Muscle layer of duodenum (tissue), 2 donors: Measurements from ENCODE around the gene NEK11.
A peak's percentile ranks its signal among the peaks of the same experiment; 100 is the strongest.

Source experiments
- H3K27ac ChIP-seq: one replicate; pipeline ENCODE4 v1.7.0; 2013; ENCODE audit warnings: mild to moderate bottlenecking, low read length
- H3K27me3 ChIP-seq: one replicate; pipeline ENCODE4 v1.7.0; 2013; ENCODE audit warnings: low read depth, mild to moderate bottlenecking, control low read depth, low read length
- H3K36me3 ChIP-seq, 2 donors: one replicate each; pipeline ENCODE4 v1.7.0; 2013; ENCODE audit warnings: low read length in 2 of 2, control low read depth in 1 of 2, mild to moderate bottlenecking in 1 of 2; ENCODE audit not compliant: insufficient read depth in 2 of 2, control insufficient read depth in 1 of 2
- H3K4me1 ChIP-seq, 2 donors: one replicate each; pipeline ENCODE4 v1.7.0; 2013; ENCODE audit warnings: low read length in 2 of 2, mild to moderate bottlenecking in 2 of 2, control low read depth in 1 of 2, moderate library complexity in 1 of 2; ENCODE audit not compliant: insufficient read depth in 2 of 2, control insufficient read depth in 1 of 2
- H3K4me3 ChIP-seq, 2 donors: one replicate each; pipeline ENCODE4 v1.7.0; 2013; ENCODE audit warnings: low read length in 2 of 2, low read depth in 1 of 2, mild to moderate bottlenecking in 1 of 2
- H3K9me3 ChIP-seq, 2 donors: one replicate each; pipeline ENCODE4 v1.7.0; 2013; ENCODE audit warnings: low read length in 2 of 2, control low read depth in 1 of 2, mild to moderate bottlenecking in 1 of 2; ENCODE audit not compliant: control insufficient read depth in 1 of 2
- donor health status: healthy.

The NEK11 gene

GRCh38 chr3:131008326-131008725 is 18.4 kb upstream of the NEK11 start:
- peaks cover 19 to 46% of the 10 kb centered on the region in 2 donors for H3K36me3 ChIP-seq
- no peaks in the 10 kb centered on the region for H3K4me1 ChIP-seq

GRCh38 chr3:131009698-131010097 is 17.0 kb upstream of the NEK11 start:
- H3K4me1 ChIP-seq, result no peaks in the 10 kb centered on the region
- peaks cover 26 to 47% of the 10 kb centered on the region in 2 donors for H3K36me3 ChIP-seq
- H3K4me3 ChIP-seq, result no peak overlapping the region
- H3K27ac ChIP-seq, result no peak overlapping the region
- H3K9me3 ChIP-seq, result no peaks in the 10 kb centered on the region
- no peaks in the 10 kb centered on the region for H3K27me3 ChIP-seq

More at GRCh38 chr3:131008326-131008725, 18.4 kb upstream of the NEK11 start:
- Histone ChIP-seq H3K27me3 (no peaks in the 10 kb centered on the region), H3K9me3 (no peaks in the 10 kb centered on the region), H3K4me3 (no peak overlapping the region), H3K27ac (no peak overlapping the region)

GRCh38 chr3:131018970-131019369 is 7.7 kb upstream of the NEK11 start:
- peaks cover 32 to 37% of the 10 kb centered on the region in 2 donors for H3K36me3 ChIP-seq
- H3K9me3 ChIP-seq, result no peaks in the 10 kb centered on the region
- H3K27ac ChIP-seq, result no peak overlapping the region
- peaks cover 5 to 16% of the 10 kb centered on the region in 2 donors for H3K4me1 ChIP-seq
- no peak overlapping the region for H3K4me3 ChIP-seq
- no peaks in the 10 kb centered on the region for H3K27me3 ChIP-seq

GRCh38 chr3:131020122-131020693 is 6.5 kb upstream of the NEK11 start:
- Histone ChIP-seq H3K36me3 (peaks cover 21 to 28% of the 10 kb centered on the region in 2 donors), H3K4me3 (peak overlapping the region in 1 of 2 donors; percentile 7), H3K9me3 (no peaks in the 10 kb centered on the region), H3K27me3 (no peaks in the 10 kb centered on the region), H3K27ac (no peak overlapping the region), H3K4me1 (peaks cover 10 to 20% of the 10 kb centered on the region in 2 donors)

- H3K36me3 ChIP-seq, result peaks cover 0 to 4% of the 10 kb centered on the region in 2 donors
- H3K4me1 ChIP-seq, result peaks cover 17 to 34% of the 10 kb centered on the region in 2 donors
- H3K27me3 ChIP-seq, result no peaks in the 10 kb centered on the region
- H3K9me3 ChIP-seq, result no peaks in the 10 kb centered on the region
- no peak overlapping the region for H3K27ac ChIP-seq
- H3K4me3 ChIP-seq, result peak overlapping the region; percentile 89 to 93
Measured at GRCh38 chr3:131025539-131025938, 1.1 kb upstream of the NEK11 start.

GRCh38 chr3:131028844-131029243 is 2.2 kb downstream of the NEK11 start:
- no peak overlapping the region for H3K27ac ChIP-seq
- no peak overlapping the region for H3K4me3 ChIP-seq
- no peaks in the 10 kb centered on the region for H3K9me3 ChIP-seq
- H3K27me3 ChIP-seq, result no peaks in the 10 kb centered on the region
- peaks cover 0 to 9% of the 10 kb centered on the region in 2 donors for H3K36me3 ChIP-seq
- peaks cover 17 to 19% of the 10 kb centered on the region in 2 donors for H3K4me1 ChIP-seq

- H3K4me3 ChIP-seq, result no peak overlapping the region
- H3K36me3 ChIP-seq, result peaks cover 0 to 6% of the 10 kb centered on the region in 2 donors
- peaks cover 5 to 6% of the 10 kb centered on the region in 2 donors for H3K4me1 ChIP-seq
- H3K27me3 ChIP-seq, result no peaks in the 10 kb centered on the region
- H3K27ac ChIP-seq, result no peak overlapping the region
- H3K9me3 ChIP-seq, result no peaks in the 10 kb centered on the region
Measured at GRCh38 chr3:131031660-131032059, 5.0 kb downstream of the NEK11 start.

- Histone ChIP-seq H3K4me3 (no peak overlapping the region), H3K9me3 (no peaks in the 10 kb centered on the region), H3K27me3 (no peaks in the 10 kb centered on the region), H3K36me3 (peaks cover 0 to 6% of the 10 kb centered on the region in 2 donors), H3K27ac (no peak overlapping the region), H3K4me1 (no peaks in the 10 kb centered on the region)
Measured at GRCh38 chr3:131033480-131034080, 6.9 kb downstream of the NEK11 start.

- Histone ChIP-seq H3K27ac (no peak overlapping the region), H3K4me1 (no peaks in the 10 kb centered on the region), H3K4me3 (no peak overlapping the region), H3K27me3 (no peaks in the 10 kb centered on the region), H3K9me3 (no peaks in the 10 kb centered on the region), H3K36me3 (no peaks in the 10 kb centered on the region)
Measured at GRCh38 chr3:131036200-131036816, 9.6 kb downstream of the NEK11 start.

GRCh38 chr3:131036986-131037385 is 10.3 kb downstream of the NEK11 start:
- Histone ChIP-seq H3K4me1 (no peaks in the 10 kb centered on the region), H3K27me3 (no peaks in the 10 kb centered on the region), H3K27ac (no peak overlapping the region), H3K4me3 (no peak overlapping the region), H3K36me3 (no peaks in the 10 kb centered on the region), H3K9me3 (no peaks in the 10 kb centered on the region)

GRCh38 chr3:131038326-131038725 is 11.6 kb downstream of the NEK11 start:
- no peaks in the 10 kb centered on the region for H3K4me1 ChIP-seq
- H3K4me3 ChIP-seq, result no peak overlapping the region
- H3K36me3 ChIP-seq, result no peaks in the 10 kb centered on the region
- H3K9me3 ChIP-seq, result no peaks in the 10 kb centered on the region
- H3K27ac ChIP-seq, result no peak overlapping the region
- H3K27me3 ChIP-seq, result no peaks in the 10 kb centered on the region
